GM18873 (cell line): ENCODE measurements around the gene GFOD1.

Source experiments
- ATAC-seq: cut with Tn5 transposase; IDR thresholded peaks from one replicate; pipeline ENCODE4 v1.9.1; 2021; ENCODE audit warnings: mild to moderate bottlenecking, moderate library complexity, moderate number of reproducible peaks; ENCODE audit not compliant: unreplicated experiment, low FRiP score

GFOD1 gene

DNA sequence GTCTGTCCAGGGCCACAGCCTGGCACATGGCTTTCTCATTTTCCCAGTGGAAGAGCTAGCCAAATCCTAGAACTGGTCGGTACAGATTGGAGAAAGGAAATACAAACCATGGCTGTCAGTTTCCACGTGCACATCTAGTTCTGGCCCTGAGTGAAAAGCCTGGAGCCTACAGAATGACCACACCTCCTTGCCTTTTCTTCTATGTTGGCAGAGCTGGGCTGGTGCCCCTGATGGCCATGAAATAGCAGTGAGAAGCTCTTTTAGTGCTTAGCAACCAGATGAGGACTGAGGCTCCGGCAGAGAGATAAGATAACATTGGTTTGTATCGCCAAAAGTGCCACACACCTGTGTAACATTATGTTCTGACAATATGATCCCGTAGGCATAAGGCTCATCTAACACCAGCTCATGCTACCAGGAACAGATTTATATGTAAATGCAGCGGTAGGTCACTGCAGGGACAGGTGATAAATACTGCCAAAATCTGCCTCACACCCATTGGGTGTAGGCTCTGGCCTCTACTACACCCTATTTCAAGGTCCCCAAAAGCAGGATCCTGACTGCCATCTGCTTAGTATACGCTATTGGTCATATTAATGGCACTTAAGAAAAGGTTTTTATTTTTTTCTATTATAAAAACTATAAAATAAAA, 119.2 kb downstream of the GFOD1 start:
- ATAC-seq = no peak

DNA sequence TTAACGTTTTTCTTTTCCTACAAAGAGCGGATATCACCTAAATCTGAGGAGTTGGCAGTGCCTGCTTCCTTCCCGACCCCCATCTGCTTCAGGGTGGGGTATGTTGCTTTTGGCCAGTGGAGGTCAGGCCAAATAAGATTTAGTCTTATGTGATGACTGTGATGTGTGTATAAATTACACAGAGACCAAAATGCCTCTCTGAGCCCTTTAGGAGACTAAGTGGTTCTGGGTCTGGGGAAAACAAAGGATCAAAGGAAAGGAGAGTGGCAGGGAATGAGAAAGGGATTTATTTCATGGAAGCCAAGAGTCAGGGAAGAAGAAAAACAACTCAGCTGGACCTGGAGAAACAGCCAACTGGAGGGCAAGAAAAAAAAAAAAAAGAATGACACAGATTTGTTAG, 120.0 kb downstream of the GFOD1 start:
- ATAC-seq = no peak

DNA sequence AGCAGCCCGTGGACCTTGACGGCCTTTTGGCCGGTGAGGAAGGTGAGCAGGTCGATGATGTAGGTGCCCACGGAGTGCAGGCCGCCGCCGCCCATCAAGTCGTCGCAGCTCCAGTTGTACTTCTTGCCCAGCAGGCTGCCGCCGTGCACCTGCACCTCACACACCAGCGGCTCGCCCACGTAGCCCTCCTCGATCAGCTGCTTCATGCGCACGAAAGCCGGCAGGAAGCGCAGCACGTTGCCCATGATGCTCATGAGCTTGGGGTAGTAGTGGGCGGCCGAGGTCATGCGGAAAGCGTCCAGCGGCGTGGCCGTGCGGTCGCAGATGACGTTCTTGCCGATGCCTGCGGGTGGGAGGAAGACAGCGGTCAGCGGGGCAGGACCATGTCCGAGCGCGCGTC, 122.1 kb downstream of the GFOD1 start:
- no peak for ATAC-seq

DNA sequence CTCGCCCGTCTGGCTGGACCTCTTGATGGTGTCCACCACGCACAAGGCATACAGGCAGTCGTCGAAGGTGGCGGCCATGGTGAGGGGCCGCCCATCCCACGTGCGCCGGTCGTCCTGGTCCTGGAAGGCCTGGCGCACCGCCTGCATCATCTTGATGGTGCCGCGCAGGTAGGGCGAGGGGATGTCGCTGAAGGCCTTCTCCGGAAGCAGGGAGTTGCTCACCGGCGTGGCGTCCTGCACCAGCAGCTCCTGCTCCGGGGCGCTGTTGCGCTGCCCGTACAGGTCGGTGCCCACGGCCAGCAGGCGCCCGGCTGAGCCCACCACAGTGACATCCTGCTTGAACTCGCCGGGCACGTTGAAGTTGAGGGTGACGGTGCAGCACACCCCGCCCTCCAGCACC, 122.6 kb downstream of the GFOD1 start:
- ATAC-seq = no peak

DNA sequence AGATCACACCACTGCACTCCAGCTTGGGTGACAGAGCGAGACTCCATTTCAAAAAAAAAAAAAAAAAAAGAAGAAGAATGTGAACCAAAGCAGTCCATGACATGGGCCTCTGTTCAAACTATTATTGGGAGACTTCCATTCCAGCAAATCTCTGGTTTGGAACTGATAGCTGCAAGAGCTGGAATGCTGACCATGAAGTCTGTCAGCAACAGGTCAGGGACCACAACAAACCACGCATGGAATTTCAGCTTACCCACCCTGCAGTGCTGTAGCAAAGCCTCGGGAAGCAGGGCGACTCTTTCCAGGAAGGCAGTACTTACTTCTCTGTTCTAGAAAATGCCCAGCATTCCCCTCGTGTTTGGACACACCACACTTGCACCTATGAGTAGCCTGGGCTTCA, 125.0 kb downstream of the GFOD1 start:
- ATAC-seq = no peak

DNA sequence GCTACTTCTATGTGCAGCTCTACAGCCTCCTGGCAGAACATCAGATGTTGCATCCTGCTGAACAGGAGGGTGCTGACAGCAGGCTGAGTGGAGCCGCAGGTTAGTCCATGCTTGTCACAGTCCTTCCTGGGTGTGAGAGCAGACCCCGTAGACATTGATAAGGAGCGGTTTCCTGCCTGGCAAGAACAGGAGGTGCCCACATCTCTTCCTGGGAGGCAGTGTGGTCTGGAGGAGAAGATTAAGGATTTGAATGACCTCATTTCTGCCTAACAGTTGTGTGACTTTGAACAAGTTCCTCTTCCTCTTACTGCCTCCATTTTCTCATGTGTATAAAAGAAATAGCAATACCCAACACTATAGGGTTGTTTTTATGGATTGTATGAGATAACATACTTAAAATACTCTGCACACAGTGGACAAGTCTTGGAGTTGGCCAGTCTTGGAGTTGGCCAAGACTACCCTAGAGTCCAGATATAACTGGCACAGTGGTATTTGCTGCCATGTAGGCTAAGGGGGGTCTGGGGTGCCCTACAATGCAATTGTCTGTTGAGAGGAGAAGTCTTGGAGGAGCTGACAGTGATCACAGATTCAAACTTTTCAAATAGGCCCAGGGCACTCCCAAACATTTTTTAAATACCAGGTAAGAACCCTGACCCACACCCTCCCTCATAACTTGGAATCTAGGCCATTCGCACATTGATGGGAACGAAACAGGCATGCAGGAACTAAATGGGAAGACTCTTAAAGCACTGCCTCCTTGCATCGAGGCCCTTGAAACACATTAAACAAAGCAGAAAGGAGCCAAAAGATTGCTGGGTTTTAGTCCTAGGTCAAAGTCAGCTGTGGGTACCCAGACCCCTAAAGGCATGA, 126.5 kb downstream of the GFOD1 start:
- no peak for ATAC-seq

DNA sequence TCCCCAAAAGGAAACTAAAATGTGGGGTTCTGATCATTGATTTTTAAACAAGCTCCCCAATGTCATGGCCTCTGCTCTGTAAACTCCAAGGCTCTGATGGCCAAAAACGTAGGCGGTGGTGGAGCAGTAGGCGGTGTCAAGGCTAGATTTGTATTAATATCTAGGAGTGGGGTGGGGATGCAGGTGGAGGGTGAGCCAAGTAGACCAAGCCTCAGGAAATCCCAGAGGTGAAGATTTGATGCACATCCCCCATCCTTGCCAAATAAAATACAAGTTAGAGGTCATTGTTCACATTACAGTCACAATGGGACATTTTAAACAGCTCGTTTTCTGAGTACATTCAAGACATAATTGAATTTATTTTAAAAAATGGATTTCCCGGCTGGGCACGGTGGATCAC, 128.1 kb downstream of the GFOD1 start:
- no peak for ATAC-seq

DNA sequence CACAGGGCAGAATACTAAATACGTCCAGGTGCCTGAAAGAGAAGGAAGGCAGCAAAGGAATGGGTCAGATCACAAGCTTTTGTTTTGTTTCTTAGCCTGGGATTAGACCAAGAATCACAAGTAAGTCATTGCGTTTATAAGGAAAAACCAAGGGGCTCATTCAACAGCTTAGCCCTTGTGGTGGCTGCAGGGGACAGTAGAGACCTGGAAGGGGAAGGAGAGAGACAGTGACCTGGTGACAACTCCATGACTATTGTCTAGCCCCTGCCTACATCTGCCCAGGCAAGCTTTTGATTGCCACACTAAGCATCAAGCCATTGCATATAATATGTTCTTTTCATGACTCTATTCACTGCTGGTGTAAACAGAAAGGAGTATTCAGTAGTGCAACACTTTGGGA, 128.9 kb downstream of the GFOD1 start:
- ATAC-seq = no peak

DNA sequence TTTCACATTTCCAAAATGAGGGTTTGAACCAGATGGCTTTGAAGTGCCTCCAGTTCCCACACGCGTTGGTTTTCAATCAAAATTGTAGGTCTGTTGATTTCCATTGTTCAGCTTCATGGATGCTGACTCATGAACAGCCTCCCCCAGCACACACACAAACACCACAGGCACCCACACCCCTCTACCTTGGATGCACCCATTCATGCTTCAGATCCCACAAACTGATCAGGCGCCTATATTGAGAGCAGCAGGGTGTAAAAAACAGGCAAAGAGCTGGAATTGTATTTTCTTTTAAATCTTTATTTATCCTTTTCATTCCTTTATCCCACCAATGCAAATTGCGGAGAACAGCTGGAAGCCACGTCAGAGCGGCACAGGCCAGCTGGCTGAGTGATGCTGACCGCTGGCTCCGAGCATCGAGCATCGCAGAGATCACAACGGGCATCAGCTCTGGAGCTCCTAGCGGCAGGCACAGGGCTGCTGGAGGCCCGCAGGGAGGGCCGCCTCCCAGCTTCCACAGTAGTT, 129.8 kb downstream of the GFOD1 start:
- ATAC-seq = no peak

DNA sequence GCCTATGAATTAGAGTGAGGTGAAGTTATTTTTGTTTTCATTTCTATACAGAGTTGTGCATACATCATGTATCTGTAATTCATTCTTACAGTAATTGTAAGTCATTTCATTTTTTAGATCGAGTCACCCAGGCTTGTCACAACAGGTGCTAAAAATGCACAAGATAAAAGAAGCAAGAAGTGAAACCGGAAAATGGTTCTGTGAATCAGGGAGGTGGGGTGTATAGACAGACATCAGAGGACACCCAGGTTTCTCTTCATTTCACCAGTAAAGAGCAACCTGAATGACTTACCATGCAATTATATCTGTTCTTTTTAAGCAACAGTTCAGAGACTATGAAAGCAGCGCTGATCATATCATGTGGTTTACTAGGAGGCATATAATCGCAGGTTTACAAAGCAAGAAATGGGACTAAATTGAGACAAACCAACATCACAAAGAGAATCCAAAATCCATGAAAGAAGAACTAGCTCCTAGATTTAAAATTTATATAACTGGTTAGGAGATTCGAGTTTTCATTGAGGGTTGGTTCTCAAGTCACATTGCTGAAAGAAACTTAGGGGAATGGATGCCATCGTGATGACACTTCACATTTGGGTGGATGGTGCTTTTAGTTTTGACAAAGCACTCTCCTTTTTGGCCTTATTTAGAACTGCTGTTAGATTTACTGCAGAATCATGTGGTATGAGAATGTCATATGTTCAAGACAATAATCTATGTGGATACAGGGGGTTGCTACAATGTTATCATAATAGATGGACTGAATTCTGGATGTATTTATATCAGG, 131.2 kb downstream of the GFOD1 start:
- peak; percentile 92 for ATAC-seq

DNA sequence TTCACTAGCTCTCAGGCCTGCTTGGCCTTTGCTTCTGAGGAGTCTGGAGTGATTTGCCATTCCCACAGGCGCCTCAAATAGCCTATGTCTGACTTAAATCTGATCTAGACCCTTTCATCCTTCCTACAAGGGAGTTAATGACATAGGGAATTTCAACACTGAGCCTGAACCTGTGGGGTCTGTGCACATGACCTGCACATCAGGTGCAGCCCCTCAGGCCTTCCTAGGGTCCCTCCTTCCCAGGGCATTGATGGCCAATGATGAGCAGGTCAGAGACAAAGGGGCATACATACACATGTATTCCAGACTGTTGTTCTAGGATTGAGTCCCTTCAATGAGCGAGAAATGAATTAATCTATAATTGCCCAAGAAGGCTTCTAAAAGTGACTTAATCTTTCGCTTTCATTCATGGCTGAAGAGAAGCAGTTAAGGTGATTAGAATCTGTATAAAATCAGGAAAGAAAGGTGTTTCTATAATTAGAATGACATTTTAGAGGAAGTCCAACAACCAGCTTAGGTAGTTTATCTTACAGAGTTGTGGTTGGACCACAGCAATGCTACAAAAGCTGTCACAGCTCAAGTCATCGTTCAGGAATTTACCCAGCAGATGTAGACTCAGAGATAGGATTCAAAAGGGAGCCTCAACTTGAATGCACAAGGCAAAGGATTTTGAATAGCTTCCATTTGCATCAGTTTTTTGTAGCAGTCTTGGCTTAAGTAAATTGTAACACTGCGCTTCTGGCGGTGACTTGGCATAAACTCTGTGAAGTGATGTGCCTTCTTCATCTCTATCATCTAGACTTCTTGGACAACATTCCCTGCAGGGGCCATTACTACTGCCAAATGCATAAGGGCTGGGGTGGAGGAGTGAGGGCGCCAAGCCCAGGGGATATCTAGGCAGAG, 132.1 kb downstream of the GFOD1 start:
- no peak for ATAC-seq

DNA sequence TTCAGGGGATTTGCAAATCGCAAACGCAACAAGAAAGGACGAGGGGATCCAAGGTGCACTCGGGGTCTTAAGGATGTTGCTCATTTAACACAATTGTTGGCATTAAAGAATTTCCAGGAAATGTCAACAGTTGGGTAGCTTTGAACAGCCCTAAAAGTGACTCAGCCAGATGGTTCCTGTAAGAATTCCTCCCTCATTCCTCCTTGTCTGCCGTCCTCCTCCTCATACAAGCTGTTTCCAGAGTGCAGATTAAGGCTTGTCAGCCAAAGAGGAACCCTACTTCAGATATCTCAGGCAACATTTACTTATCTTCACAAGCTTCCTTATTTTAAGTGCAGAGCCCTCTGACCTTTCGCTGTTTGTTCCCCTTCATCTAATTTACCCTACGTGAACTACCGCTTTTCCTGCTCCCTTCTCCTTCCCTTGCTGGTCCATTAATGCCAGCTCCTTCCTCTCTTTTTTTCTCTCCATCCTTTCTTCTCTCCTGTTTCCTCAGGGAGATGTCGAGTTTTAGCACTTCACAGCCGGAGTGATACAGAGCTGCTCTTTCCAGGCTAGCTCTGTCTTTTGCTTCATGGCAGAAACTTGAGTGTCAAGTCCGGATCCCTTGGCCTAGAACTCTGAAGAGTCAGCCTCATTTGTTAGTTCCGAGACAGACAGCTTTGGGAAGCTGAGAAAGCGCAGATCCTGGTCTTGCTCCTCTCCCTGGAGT, 132.9 kb downstream of the GFOD1 start:
- no peak for ATAC-seq

DNA sequence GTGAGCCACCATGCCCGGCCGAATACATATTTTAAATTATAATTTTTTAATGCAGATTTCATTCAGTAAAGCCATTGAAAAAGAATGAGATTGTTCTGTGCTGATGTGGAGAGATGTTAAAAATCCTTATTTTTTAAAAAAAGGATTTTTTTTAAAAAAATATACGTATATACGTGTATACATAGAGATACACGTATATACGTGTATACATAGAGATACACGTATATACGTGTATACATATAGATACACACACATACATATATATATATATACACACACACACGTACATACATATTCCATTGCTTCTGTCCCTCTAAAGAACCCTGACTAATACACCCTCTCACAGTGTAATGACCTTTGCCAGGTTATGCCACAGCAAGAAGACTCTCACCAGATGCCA, 135.2 kb downstream of the GFOD1 start:
- ATAC-seq = no peak

DNA sequence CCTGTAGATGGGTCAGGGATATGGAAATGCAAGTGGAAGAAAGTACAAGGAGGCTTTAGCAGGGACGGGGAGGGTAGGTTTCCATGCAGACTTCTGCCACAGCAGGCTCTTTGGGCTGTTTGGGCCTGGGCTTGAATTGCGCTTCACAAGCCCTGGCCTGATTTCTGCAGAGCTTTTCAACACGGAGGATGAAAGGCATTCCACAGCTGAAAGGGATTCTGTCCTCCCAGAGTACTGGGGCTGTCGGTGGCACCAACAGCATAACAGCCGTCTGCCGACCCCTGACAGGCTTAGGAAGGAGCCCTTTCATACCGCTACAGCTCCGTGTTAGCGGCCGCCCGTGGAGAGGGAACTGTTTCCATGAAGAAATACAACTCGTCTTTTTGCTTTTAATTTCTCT, 136.1 kb downstream of the GFOD1 start:
- no peak for ATAC-seq

DNA sequence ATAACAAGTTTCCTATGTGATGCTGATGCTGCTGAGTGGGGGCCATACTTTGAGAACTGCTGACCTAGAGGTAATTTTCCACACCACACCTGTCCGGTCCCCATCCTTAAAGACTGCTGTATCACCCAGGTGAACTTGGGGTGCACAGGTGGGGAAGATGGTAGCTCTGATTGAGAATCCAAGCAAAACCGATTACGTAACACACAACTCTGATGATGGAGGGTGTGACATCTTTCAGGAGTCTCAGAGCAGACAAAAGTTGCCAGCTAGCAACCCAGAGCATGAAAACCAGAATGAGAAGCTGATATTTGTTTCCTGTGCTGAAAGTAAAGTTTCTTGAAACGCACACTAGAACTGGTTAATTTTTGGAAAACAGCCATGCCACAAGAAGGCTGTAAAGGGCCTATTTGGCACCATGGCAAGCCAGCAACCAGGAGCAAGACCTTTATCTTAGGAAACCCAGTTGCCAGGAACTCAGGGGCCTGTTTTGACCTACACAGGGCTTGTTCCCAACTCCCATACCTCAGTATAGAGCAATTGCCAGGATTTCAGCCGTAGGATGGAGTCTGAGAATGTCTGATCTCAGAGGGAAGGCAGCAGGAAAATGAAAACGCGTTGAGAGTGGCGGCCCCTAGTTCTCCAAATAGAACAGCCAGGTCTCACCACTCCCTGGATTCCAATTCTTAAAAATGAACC, 137.4 kb downstream of the GFOD1 start:
- no peak for ATAC-seq

DNA sequence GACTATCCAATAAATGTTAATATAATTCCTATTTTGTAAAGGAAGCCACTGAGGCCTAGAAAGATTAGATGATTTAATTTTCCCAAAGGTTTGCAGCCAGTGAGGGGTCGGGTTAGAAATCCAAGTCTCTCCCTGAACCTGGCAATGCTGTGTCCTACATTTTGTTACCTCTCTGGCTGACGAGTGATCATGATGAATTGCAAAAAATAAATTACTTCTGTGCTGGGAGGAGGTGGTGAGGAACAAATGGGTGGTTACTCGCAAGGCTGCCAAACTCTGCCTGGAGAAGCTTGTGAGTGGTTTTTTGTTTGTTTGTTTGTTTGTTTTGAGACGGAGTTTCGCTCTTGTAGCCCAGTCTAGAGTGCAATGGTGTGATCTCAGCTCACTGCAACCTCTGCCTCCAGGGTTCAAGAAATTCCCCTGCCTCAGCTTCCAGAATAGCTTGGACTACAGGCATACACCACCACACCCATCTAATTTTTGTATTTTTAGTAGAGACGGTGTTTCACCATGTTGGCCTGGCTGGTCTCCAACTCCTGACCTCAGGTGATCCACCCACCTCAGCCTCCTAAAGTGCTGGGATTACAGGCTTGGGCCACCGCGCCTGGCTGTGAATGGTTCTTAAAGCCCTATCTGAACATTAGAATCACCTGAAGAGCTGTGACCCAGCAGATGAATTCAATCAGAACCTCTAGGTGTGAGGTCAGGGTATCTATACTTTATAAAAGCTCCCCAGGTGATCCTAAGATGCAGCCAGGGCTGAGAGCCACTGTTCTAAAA, 138.9 kb downstream of the GFOD1 start:
- no peak for ATAC-seq

DNA sequence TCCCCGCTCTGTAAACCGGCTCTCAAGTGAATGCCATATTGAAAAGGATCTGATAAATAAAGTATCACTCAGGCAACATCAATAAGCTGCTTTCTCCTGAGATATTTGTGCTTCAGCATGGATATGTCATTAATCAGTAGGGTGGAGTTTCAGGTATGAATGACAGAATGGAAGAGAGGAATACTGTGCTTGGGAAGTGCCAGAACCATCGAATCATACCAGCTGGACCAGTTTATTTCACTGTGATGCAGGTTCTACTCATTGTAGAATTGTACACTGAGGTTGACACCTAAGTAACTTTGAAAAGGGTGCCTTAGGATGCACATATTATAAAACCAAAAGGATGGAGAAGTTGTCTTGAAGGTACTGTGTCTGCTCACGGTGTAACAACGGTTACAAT, 141.2 kb downstream of the GFOD1 start:
- no peak for ATAC-seq

DNA sequence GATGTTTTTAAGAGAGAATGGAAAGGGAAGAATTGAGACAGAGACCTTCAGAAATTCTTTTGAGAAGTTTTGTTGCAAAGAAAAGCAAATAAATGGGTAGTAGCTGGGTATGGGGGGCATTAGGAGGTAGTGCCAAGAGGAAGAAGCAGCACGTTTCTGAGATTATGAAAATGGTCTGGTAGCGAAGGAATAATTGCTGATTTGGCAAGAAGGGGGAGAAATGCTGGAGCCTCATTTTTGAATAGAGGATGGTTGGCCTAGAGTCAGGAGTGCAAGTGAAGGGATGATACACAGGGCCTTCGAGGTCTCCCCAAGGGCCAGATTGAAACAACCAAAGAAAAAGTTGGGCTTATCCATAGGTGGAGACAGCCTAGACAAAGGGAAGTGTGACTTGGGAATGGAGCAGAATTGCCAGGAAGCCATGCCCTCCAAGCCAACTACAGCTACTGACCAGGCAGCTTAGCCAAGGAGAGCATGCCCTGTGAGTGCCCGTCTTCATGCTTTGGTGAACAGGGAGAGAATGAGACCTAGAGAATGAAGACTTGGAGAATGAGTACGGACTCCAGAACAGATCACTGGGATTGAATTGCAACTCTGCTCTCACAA, 144.9 kb downstream of the GFOD1 start:
- ATAC-seq = no peak
